ENCODE measurements around the gene PALM2AKAP2.
A peak's percentile ranks its signal among the peaks of the same experiment; 100 is the strongest.

PALM2AKAP2 gene

DNA sequence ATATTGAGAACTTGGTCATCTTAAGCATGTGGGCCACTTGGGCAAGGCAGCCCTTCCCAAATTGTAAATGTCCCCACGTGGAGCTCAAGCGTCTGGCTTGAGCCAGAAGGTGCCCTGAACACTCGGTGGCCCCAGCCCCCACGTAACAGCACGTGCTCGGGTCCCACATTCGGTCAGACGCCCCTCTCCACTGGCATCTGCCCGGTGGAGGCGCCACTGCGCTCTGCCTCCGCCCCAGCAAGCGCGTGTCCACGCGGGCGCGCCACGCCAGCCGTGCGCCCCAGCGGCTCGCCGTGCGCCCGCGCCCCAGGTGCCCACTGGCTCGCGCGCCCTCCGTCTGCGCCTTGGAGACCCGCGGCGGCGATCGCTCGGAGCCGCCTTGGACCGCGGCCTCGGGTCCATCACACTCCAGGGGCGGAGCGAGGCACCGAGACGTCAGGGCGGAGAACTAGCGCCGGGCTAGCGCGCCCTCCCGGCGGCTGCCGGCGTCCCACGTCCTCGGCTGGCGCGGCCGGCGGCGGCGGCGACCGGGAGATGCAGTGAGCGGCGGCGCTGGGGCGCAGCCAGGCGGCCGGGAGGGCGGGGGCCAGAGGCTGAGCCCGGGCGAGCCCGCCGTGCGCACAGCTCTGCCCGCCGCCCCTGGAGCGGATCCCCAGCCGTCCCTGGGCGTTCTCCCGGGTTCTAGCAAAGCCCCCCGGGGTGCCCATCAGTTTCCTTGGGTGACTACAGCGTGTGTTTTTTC, at the start of gene PALM2AKAP2:
PALM2AKAP2 (plus strand) TSS at position 488 of the 742 bp plus-strand sequence. CDS start 291 bp downstream, outside the sequence.
- peak; percentile 43 for DNase-seq

DNA sequence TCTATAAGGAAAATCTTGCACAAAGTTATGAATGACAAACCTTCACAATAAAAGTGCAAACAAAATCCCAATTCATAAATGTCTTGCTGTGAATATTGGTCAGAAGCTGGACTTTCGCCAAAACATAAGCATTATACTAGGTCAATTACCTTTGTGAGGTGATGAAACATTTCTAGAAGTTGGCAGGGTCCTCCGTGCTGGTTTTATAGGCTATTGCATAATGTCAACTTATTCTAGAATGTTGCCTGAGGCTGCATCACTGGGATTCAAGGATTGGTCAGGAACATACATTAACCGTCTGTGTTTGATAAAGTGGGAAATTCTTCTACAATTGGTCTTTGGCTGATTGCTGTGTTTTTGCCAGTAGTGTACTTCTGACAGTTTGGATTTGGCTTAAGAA, 49.8 kb upstream of the PALM2AKAP2 start:
- peak; percentile 33 for DNase-seq

DNA sequence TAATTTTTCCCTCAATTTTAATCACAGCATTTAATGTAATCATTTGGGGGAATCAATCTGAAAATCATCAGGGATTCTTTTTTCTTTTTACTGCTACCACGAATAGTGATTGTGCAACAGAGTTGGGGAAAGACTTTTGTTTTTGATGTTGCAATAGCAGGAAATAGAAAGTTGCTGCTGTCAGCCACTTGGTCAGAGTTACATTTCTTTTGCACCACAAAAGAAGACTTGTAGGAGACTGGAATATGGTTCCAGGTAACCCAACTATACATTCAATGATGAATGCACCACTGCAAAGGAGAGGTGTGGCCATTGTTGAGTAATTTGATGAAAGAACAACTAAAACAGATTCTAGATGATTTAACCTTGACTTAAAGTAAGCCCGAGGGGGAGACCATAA, 46.3 kb upstream of the PALM2AKAP2 start:
- DNase-seq, result no peak

DNA sequence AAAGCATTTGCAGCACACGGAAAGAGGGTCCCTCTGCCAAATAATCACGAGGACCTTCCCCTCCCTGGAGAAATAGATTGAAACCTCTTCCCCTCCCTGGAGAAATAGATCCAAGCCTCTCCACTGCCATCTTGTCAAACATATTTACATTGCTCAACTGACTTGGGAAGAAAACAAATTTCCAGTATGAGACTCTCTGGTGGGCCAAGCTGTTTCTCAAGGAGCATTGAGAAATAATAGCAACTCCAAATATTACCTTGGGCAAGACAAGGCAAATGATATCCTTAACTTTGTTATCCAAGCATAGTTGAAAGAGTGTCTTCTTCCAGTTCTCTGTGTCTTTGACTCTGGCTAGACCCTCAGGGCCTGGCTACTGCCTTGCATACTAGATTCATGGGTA, 45.2 kb upstream of the PALM2AKAP2 start:
- no peak for DNase-seq

DNA sequence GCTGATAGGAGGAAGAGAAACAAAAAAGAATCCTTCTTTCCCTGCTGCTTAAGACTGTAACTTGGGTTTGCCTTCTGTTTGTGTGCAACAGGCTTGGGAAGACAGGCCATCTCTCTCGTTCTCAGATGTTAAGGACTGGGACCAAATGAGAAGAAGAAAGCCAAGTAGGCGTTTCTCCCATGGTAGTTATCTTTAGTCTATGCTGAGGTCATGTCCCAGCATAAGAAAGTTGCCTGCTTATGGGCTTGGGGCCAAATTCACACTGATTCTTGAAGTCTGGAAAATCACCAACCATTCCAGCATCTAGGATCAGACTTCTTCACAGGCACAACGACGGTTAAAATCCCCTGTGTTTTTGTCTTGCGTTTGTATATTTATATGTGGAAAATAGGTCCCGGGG, 44.2 kb upstream of the PALM2AKAP2 start:
- no peak for DNase-seq

DNA sequence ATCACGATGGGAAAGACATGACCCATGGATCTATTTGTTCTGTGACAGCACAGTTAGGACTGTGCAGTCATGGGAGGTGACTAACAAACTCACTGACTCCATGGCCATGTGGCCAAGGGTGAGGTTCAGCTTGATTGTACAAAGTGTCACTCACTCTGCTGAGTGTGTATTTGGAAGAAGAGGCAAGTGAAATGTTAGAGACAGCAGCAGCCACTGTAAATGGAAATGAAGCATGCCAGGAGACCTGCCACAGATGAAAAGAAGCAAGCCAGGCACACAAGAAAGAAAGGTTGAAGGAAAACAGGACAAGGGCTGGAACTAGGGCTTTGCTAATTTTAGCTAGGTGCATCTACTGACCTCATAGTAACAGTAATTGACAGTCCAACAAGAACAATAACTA, 42.7 kb upstream of the PALM2AKAP2 start:
- no peak for DNase-seq

DNA sequence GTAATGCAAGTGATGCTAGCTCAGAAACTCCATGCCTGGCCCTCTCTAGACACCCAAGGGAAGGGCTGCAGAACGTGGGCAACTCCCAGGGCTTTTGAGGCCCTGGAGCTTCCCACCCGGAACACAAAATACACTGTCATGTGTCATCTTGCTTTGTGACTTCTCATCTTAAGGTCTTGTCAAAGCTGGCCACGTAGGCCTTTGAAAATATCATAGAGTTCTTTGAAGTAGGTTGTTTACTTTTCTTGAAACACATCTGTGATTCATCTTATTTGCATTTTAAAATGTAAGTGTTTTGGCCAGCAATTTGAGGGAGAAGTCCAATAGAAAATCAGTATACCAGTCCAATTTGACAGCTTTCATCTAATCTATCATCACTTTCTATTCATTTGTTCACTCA, 40.2 kb upstream of the PALM2AKAP2 start:
- no peak for DNase-seq

DNA sequence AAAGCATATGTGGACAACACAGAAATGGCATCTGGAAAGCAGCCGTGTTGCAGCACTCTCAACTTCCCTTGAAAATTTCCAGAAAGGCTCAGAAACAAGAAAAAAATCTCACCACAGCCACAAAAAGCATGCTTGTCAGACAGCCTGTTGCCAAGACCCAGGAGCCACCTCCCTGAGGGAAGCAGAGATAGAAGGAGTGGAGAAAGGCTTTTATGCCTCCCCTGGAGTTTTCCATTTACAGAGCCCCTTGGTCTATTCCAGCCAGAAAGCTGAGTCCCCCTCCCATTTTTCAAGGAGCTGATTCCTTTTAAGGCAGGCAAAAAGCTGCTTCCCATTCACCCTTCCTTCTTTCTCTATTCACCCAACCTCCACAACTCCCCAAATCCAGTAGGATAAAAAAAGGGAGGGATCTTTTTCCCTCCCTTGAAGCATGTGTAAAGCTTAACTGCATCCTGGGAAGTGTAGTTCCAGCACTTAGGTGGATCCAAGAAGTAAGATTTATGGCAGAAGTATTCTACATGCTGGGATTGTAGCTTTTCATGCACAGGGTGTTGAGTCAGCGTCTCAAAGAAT, 37.1 kb upstream of the PALM2AKAP2 start:
- no peak for DNase-seq

DNA sequence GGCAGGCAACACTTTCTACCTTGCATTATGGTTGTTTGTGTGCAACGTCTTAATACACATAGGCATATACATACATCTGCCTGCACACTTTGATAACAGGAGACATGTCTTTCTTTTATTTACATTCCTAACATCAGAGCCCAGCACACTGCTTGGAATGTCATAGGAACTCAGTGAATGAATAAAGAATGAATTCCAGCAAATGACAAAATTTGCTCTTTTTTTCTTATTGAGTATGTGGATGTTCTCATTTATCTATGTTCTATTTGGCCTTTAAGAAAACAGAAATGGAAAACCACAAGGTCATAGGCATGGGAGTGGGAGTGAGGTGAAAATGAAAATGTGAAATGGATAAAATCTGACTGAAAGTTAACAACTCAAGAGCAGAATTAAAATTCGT, 36.3 kb upstream of the PALM2AKAP2 start:
- DNase-seq, result no peak

DNA sequence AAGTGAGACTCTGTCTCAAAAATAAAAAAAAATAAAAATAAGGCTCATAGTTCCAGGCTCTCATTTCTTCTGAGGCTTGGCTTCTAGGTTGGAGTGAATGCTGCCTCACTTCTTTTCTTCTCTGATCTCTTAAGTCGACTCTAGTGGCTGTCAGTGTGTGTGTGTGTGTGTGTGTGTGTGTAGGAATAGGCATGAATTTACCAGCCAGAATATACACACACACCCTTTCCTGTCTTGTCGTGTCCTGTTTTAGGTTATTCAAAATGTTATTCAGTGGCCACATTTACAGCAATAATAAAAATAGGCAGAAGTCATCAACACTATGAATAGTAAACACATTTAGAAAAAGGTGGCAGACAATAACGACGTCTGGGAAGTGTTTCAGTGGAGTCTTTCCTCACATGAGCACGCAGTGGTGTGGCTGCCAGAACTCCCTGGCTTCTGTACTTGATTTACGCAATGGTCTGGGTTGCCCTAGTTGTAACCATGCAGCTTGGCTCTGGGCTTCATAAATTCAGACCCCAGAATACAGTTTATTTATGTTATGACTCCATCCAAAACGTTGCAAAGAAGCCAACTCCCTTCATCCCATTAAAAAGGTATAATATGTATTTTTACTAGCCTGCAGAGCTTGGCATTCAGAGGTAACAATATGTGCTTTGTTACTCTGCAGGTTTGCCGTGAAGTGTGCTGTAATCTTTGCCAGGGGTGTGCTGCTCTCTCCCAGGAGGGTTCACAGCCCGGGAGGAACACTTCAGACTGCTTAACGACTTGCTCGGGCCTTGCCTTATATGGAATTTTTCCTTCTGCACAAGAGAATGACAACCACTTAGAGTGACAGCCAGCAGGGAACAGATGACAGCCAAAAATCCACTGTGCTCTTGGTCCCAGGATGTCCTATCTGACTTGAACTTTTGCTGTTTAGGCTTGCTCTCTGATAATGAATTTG, 34.4 kb upstream of the PALM2AKAP2 start:
- DNase-seq, result peak; percentile 53

DNA sequence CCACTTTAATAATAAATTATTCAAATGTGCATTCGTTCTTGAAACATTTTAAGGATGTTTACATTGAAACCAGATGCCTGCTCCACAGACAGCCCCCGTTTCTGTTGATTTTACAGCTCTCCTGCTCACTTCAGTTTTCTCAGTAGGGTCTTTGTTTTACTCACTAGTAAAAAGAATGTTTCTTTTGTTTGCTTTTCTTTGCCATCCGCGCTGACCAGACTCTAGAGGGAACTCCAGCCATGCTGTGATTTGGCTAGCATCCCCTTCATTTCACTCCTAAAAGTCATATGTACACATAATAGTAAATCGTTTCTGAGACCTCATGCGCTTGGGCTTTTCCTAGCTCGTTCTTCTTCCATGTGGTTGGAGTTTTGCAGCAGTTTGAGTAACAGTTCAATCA, 28.7 kb upstream of the PALM2AKAP2 start:
- DNase-seq, result peak; percentile 44

DNA sequence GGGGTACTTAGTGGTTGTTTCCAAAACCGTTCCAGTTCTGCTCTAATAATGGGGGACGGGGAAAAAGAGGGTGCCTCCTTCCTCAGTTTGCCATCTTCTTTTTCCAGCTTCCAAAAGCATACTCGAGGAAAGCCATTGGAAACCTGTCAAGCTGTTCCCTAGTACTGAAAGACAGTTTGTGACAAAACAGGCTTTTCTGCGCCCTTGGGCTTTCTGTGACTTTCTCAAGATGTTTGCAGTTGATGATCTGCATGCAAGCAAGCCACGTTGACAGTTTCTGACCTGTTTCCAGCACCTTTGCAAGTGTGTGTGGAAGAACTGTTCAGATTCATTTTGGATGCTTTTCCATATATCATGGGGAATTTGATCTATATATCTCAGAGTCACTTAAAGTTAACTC, 26.7 kb upstream of the PALM2AKAP2 start:
- no peak for DNase-seq

DNA sequence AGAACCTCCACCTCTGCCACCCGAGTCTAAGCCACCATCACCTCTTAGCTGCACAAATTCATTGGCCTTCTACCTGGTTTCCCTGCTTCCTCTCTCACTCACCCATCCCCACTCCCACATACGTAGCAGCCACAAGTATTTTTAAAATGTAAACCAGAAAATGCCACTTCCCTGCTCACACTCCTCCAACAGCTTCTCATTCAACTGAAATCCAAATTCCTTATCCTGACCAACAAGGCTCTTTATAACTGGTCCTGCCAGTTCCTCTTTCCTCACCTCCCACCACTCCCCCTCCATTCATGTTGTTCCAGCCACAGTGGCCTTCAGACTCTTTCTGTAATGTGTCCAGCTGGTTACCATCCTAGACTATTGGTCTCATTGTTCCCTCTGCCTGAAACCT, 25.0 kb upstream of the PALM2AKAP2 start:
- no peak for DNase-seq

DNA sequence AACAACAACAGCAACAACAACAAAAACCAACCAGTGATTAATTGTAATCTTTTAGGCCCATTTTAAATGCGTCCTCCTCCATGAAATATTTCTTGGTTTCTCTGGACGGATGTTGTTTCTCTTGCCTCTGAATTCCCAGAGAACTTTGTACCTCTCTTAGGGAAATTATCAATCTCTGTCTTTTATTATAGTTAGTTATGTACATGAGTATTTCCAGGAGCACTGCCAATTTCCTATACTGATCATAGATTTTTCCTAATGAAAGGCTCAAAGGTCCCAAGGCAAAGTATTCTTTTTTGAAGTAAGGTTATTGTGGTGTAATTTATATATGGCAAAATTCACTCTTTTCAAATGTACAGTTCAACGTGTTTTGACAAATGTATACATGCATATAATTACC, 20.4 kb upstream of the PALM2AKAP2 start:
- no peak for DNase-seq

DNA sequence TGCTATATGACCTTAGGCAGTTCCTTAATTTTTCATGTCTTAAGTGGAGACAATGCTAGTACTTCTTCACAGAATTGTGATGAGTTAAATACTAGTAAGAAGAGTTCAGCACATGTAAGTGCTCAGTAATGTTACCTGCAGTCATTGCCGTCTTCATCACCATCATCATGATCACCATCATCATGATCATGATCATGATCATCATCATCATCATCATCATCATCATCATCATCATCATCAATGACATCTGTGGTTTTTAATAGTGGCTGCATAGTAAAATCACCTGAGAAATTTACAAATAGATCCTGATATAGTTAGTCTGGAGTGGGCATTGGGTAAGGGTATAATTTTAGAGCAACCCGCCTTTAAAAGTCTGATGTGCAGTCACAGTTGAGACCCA, 14.7 kb upstream of the PALM2AKAP2 start:
- no peak for DNase-seq

DNA sequence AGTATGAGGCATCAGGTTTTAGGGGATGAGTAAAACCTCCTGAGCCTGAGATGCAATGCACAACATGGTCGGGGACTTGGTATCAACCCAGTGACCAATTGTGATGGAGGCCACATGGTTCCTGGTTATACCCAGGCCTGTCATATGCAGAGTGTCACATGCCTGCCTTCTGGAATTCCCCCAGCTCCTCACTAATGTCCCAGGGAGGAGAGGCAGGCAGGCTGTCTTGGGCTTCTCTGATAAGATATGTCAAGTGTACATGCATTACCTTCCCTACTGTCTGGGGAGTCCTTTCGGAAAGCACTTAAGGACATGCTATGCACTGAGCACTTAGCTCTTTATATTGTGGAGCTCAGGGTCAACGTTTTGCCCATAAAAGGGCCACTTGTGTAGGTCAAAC, 14.2 kb upstream of the PALM2AKAP2 start:
- no peak for DNase-seq

DNA sequence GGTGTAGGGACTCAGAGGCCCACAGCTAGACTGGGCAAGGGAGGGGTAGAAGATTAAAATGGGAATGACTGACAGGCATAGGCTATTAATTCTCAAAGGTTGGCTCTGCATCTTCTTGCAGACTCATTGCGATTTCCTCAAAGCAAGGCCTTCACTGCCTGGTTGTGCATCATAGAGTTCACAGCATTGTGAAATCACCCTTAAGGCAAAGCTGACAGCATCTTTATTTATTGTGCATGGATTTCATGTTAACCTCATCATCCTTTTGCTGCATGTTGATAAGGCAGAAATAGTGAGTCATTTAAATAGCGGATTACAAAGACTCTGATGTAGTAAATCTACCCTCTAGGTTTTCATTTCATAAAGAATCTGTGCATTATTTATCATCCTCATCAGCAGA, 13.6 kb upstream of the PALM2AKAP2 start:
- no peak for DNase-seq

DNA sequence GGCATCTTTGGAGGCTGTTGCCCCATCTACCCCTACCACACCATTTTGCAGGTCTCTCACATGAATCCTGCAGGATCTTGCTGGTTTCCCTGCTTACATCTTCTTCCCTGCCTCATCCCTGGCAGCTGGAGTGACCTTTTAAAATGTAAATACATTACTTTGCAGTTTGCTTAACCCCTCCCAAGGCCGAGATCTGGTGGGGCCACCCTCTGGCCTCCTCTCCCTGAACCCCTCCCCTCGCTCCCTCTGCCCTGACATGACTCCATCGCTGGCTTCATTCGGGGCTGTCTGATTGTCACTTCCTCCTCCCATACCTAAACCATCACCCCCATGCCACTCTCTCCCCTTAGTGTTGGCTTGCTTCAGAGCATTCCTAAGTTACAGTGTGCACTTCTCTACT, 12.6 kb upstream of the PALM2AKAP2 start:
- no peak for DNase-seq

DNA sequence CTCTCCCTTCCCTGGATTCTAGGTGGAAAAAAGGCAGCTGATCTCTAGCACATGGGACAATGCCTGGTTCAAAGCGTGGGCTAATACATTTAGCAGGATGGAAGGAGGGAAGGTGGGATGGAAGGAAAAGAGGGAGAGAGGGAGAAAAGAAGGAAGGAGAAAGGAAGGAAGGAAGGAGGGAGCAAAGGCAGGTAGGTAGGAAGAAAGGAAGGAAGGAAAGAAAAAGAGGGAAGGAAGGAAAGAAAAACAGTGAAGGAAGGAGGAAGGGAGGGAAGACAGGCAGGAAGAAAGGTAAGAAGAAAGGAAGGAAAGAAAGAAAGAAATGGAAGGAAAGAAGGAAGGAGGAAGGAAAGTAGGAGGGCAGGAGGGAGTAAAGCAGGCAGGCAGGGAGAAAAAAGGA, 12.2 kb upstream of the PALM2AKAP2 start:
- DNase-seq, result no peak

DNA sequence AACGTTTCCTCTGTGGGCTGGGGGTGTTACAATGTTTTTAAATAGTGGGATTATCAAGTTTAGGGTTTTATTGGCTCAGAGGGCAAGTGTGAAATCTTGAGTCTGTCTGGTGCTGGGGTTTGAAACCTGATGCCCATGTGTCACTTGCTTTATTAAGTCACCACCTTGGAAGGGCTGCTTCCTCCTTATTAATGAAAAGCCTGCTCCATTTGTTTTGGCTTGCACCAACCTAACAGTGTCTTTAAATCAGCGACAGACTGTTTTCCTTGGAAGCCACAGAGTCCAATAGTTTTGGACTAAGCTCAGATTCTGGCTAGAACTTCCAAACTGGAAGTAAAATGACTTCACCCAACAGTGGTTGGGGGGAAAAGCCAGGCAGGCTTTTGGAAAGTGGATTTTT, 10.7 kb upstream of the PALM2AKAP2 start:
- DNase-seq, result no peak

DNA sequence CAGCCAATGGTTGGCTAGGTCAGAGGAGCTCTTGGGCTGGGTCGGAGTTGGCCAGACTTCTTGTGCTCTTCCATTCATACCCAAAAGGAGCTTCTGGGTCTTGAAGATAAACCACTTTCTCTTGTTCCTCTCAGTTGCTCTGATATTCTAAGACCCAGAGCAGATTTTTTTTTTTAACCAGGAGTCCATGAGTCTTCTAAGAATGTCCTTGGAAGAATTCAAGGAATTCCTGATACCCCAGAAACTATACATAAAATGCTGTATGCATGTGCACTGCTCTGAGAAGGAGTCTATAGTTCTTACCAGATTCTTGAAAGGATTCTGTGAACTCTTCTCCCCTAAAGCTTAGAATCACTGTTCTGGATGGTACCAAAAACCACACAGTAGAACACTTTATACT, 9.9 kb upstream of the PALM2AKAP2 start:
- DNase-seq, result no peak

DNA sequence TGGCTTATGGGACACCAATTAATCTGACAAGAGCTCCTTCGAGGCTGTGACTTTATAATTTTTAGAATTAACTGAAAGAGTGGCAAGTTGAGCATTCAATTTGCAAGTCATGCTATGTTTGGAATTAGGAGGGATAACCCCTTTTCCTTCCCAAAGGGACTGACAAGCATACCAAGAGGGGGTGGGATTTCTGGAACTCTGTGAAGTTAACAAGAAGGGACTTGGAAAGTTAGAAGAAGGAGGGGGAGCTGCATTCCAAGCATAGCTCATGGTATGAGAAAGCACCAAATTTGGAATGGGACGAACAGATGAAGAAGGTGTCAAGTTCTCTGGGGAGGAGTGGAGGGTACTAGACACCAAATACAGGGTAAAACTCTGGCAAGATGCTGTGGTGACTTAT, 8.9 kb upstream of the PALM2AKAP2 start:
- DNase-seq, result no peak

DNA sequence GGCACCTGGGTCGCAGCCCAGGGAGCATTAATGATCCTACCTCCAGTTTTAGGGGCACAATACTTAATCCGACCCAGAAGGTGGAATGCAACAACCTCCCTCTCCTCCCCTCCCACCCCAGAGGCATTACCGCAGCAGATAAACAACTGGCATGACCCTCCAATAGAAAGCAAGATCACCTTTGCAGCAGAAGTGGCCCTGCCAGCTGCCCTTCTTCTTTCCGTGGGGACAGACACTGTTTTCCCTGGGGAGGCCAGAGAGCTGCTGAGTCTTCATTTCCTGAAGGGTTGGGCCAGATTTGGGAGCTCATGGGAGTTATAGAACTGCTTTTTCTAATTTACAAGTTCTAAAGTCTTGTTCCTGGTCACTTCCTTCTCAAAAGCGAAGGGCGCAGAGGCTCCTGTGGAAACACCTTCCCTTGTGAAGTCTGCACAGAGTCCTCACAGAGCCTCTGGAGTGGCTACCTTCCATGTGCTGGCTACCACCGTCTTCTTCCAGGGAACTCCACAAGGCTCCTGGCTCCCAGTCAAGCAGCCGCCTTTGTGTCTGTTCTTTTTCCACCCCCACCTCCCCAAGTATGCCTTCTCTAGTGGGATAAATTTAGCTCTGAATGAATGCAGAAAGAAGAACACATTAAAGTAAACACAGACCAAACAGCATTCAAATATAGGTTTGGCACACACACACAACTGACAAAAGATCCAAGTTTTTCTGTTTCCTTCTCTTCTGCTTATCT, 8.0 kb upstream of the PALM2AKAP2 start:
- DNase-seq, result peak; percentile 12
